Lung (tissue), 12 donors: Measurements from ENCODE around the gene OR5H2. TPM values are rescaled to one million over a fixed set of nuclear protein-coding genes. Genes with fewer than 3 reads are reported as not detected.

Experiments used
- ATAC-seq: fragments of 200-7000 bp; cut with Tn5 transposase; one replicate; pipeline ENCODE4 v1.9.1; 2020; ENCODE audit warnings: moderate number of reproducible peaks; ENCODE audit not compliant: insufficient read depth, low FRiP score
- DNase-seq, 3 donors: peaks; one replicate each; pipeline ENCODE4 v3.0.0-alpha.2; 2013 to 2017
- H3K27ac ChIP-seq, 2 donors: one replicate each; pipeline ENCODE4 v1.5.1; 2013; ENCODE audit warnings: mild to moderate bottlenecking in 2 of 2, moderate library complexity in 2 of 2, control low read depth in 1 of 2, inconsistent platforms in 1 of 2, low read depth in 1 of 2, low read length in 1 of 2
- H3K27me3 ChIP-seq, 3 donors: one replicate each; pipeline ENCODE4 v1.5.1; 2013; ENCODE audit warnings: low read length in 2 of 3; ENCODE audit not compliant: control insufficient read depth in 3 of 3, insufficient read depth in 3 of 3
- H3K36me3 ChIP-seq, 4 donors: one replicate each; pipeline ENCODE4 v1.5.1; 2013; ENCODE audit warnings: low read length in 4 of 4, mild to moderate bottlenecking in 1 of 4, moderate library complexity in 1 of 4; ENCODE audit not compliant: control insufficient read depth in 4 of 4, insufficient read depth in 4 of 4
- H3K4me1 ChIP-seq, 5 donors: one replicate each; pipeline ENCODE4 v1.5.1; 2013; ENCODE audit warnings: low read length in 5 of 5, mild to moderate bottlenecking in 2 of 5, moderate library complexity in 1 of 5; ENCODE audit not compliant: control insufficient read depth in 5 of 5, insufficient read depth in 5 of 5
- H3K4me3 ChIP-seq: one replicate; pipeline ENCODE4 v1.5.1; 2013; ENCODE audit warnings: mild to moderate bottlenecking, control low read depth, moderate library complexity
- H3K9ac ChIP-seq, 2 donors: one replicate each; pipeline ENCODE4 v1.5.1; 2013; ENCODE audit warnings: low read length in 2 of 2, control low read depth in 1 of 2; ENCODE audit not compliant: insufficient read depth in 1 of 2
- H3K9me3 ChIP-seq, 4 donors: one replicate each; pipeline ENCODE4 v1.5.1; 2013; ENCODE audit warnings: low read length in 3 of 4, mild to moderate bottlenecking in 1 of 4, moderate library complexity in 1 of 4; ENCODE audit not compliant: control insufficient read depth in 4 of 4, insufficient read depth in 3 of 4
- WGBS, 2 donors: extraction: QIAGEN DNeasy Blood & Tissue Kit; methylation state at CpG; one replicate each; pipeline ENCODE4 v1.1.7; 2013; 5-methylcytosine and 5-hydroxymethylcytosine counted together
- polyA plus RNA-seq, 2 donors: library from polyadenylated mRNA; stranded (reverse); fragments of 200-250 nt; gene quantifications; one replicate each; pipeline ENCODE4 v1.2.1, GENCODE V29; 2013
- total RNA-seq, 2 donors: library from RNA; depleted of rRNA in 1 of 2; stranded (reverse); fragments of >200 nt in 1 of 2; gene quantifications; one replicate each; pipeline ENCODE4 v1.2.1, GENCODE V29; 2014 to 2021
- TF ChIP-seq, protein P1 (sequence below): IDR thresholded peaks from 2 replicates; pipeline ENCODE4 v1.5.1; 2012; ENCODE audit warnings: mild to moderate bottlenecking; ENCODE audit errors: control extremely low read depth, extremely low read depth
- donor health status: control.
- donor health status: control.
- donor health status: Bipolar disorder and iron deficiency.
- donor health status: healthy.
- donor health status: DM: yes; HTN: yes; CAD: no.

OR5H2 gene
- total and polyA plus RNA-seq, 4 donors = not detected

DNA sequence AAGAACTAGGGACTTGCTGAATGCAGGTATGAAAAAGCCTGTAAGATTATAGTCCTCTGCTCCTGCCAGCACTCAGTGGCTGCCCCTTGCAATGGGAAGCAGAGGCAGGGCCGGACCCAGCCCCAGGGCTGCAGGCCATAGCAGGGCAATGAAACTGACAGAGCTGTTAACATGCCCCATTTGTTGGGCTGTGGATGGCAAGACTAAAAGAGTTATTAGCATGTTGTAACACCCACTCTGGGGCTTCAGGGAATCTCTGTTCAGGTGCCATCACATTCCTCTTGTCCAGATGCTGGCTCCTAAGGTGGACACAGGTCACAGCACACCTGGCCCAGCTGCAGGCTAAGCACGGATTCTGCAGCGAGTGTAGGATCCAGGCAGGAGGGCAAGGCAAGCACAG lies 7.4 kb upstream of the OR5H2 start:
- TF ChIP-seq, protein P1, sequence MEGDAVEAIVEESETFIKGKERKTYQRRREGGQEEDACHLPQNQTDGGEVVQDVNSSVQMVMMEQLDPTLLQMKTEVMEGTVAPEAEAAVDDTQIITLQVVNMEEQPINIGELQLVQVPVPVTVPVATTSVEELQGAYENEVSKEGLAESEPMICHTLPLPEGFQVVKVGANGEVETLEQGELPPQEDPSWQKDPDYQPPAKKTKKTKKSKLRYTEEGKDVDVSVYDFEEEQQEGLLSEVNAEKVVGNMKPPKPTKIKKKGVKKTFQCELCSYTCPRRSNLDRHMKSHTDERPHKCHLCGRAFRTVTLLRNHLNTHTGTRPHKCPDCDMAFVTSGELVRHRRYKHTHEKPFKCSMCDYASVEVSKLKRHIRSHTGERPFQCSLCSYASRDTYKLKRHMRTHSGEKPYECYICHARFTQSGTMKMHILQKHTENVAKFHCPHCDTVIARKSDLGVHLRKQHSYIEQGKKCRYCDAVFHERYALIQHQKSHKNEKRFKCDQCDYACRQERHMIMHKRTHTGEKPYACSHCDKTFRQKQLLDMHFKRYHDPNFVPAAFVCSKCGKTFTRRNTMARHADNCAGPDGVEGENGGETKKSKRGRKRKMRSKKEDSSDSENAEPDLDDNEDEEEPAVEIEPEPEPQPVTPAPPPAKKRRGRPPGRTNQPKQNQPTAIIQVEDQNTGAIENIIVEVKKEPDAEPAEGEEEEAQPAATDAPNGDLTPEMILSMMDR = no peak
- no peak for DNase-seq
- Histone ChIP-seq H3K27ac (no peak overlapping the region), H3K27me3 (no peaks in the 10 kb centered on the region), H3K4me3 (no peak overlapping the region), H3K9ac (no peak overlapping the region), H3K9me3 (peaks cover 0 to 13% (median 2%) of the 10 kb centered on the region in 4 donors), H3K36me3 (no peaks in the 10 kb centered on the region), H3K4me1 (no peaks in the 10 kb centered on the region)
- 85 to 90% methylated on average over 3 of the region's 3 CpGs for WGBS, 2 donors
- no peak for ATAC-seq

DNA sequence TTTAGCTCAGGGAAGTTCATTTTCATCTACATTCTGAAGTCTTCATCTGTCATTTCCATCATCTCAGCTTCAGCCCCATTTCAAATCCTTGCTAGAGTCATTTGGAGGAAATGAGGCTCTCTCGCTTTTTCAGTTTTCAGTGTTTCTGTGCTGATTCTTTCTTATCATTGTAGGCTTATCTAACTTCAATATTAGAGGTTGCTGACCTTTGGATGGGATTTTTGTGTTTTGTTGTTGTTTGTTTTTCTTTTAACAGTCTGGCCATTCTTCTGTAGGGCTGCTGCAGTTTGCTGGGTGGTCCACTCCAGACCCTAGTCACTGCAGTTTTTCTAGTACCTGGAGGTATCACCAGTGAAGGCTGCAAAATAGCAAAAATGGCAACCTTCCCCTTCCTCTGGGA lies 8.6 kb downstream of the OR5H2 start:
- WGBS, 2 donors = 72 to 93% methylated on average over 1 of the region's 1 CpG

DNA sequence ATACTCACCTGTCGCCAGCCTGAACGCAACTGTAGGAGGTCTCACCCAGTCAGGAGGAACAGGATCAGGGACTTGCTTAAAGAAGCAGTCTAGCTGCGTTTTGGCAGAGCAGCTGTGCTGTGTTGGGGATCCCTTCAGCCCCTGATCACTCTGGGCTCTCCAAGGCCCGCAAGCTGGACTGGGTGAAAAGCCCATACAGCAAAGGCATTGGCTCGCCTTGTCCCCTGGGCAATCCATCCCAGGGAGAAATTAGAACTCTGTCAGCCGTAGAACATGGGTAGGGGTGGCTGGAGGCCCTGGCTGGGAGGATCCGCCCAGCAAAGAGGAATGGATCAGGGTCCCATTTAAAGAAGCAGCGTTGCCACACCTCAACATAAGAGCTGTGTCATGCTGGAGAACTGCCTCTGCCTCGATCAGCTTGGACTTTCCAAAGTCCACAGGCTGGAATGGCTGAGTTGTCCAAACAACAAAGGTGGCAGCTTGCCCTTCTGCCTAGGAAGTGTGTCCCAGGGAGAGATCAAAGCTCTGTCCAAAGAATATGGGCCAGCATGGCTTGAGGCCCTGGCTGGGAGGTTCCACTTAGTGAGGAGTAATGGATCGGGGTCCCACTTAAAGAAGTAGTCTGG lies 9.1 kb downstream of the OR5H2 start:
- DNase-seq (no peak), ATAC-seq (no peak)
- H3K4me3 ChIP-seq = no peak overlapping the region

More for the DNA sequence above, 8.6 kb downstream of the OR5H2 start:
- Histone ChIP-seq H3K27me3 (no peaks in the 10 kb centered on the region), H3K36me3 (no peaks in the 10 kb centered on the region), H3K4me1 (no peaks in the 10 kb centered on the region), H3K9ac (no peak overlapping the region), H3K9me3 (peaks cover 0 to 3% (median 0%) of the 10 kb centered on the region in 4 donors), H3K27ac (no peak overlapping the region), H3K4me3 (no peak overlapping the region)
- ATAC-seq (no peak), DNase-seq (no peak)
- TF ChIP-seq, protein P1 = no peak

More for the DNA sequence above, 9.1 kb downstream of the OR5H2 start:
- TF ChIP-seq, protein P1 = no peak
- 78 to 80% methylated on average over 10 of the region's 10 CpGs for WGBS, 2 donors
- peaks cover 0 to 3% (median 0%) of the 10 kb centered on the region in 4 donors for H3K9me3 ChIP-seq
- no peaks in the 10 kb centered on the region for H3K36me3 ChIP-seq
- no peak overlapping the region for H3K9ac ChIP-seq
- H3K27me3 ChIP-seq = no peaks in the 10 kb centered on the region
- H3K4me1 ChIP-seq = no peaks in the 10 kb centered on the region
- no peak overlapping the region for H3K27ac ChIP-seq
